Measurements from ENCODE around the gene METTL6.

Gene METTL6

DNA sequence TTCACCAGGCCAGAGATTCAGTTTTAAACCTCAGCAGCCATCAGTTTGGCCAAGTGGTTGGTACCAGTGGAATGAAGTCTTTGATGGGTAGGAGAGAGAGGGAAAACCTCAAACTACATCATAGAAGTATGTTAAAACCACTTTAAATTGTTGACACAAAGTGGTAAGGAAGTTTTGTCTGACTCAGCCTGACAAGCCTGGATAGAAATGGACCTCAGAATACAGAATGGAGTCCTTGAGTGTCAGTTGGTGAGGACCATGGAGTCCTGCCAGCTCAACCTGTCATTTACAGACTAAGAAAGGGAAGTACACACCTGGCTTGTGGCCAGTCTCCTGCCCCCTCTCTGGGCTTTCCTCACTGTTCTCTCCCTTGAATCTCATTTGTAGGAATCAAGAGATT is 12.1 kb upstream of the METTL6 start:
- H4K91ac ChIP-seq (ENCODE audit: low read depth, low read length), result no peak overlapping the region
- no peak overlapping the region for H3K14ac ChIP-seq (ENCODE audit: low read length)
- H3K23ac ChIP-seq (ENCODE audit: low read length), result no peak overlapping the region
- no peak overlapping the region for H2BK120ac ChIP-seq (ENCODE audit: insufficient read depth, low read length, poor library complexity)
- no peak for DNase-seq
- H3K4ac ChIP-seq (ENCODE audit: low read depth, low read length), result no peak overlapping the region
- no peak overlapping the region for H3K4me3 ChIP-seq (ENCODE audit: low read depth, low read length)
- H4K8ac ChIP-seq (ENCODE audit: low read depth, low read length), result no peak overlapping the region
- no peak overlapping the region for H3K18ac ChIP-seq (ENCODE audit: low read length)
- no peaks in the 10 kb centered on the region for H3K27me3 ChIP-seq (ENCODE audit: insufficient read depth, low read length)
- H3K79me1 ChIP-seq (ENCODE audit: low read length), result no peaks in the 10 kb centered on the region
- H2BK12ac ChIP-seq (ENCODE audit: low read length), result no peak overlapping the region
- H3K27ac ChIP-seq (ENCODE audit: low read depth, low read length), result no peak overlapping the region
- no peak overlapping the region for H2AK5ac ChIP-seq (ENCODE audit: low read length)
- H2BK5ac ChIP-seq (ENCODE audit: low read depth, low read length, poor library complexity), result no peak overlapping the region
- no peaks in the 10 kb centered on the region for H3K9me3 ChIP-seq (ENCODE audit: insufficient read depth, low read depth, low read length)
- H2AFZ ChIP-seq (ENCODE audit: insufficient read depth, low read length, poor library complexity), result no peak overlapping the region
- H3K4me1 ChIP-seq (ENCODE audit: control insufficient read depth in 1 of 2, insufficient read depth in 2 of 2, low read length in 2 of 2), result no peaks in the 10 kb centered on the region
- no peaks in the 10 kb centered on the region for H3K79me2 ChIP-seq (ENCODE audit: control insufficient read depth, insufficient read depth, low read length, poor library complexity)
- H3K4me2 ChIP-seq (ENCODE audit: low read length), result no peak overlapping the region
- H3K36me3 ChIP-seq (ENCODE audit: control insufficient read depth in 1 of 2, insufficient read depth in 2 of 2, low read length in 2 of 2), result peaks cover 19 to 47% of the 10 kb centered on the region in 2 experiments
- no peak overlapping the region for H3K9ac ChIP-seq (ENCODE audit: low read length)
- no peak overlapping the region for H4K12ac ChIP-seq (ENCODE audit: low read depth, low read length)

DNA sequence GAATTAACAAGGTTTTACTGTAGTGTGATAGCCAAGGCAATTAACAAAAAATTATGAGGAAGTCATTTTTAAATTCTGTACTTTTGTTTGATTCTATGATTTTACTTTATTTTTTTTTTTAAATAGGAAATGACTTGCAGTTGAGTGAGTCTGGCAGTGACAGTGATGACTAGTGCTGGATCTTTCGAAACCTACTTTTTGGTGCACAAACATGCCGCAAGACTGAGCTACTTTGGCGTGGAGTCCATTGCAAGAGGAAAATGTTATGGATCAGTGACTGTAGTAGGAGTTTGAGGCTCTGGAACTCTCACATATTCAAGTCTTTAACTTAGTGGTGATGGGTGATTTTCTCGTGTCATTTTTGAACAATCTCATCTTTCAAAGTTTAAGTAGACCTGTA is 11.6 kb upstream of the METTL6 start:
- Histone ChIP-seq H4K12ac (ENCODE audit: low read depth, low read length) (no peak overlapping the region), H3K9ac (ENCODE audit: low read length) (no peak overlapping the region)
- WGBS (ENCODE audit: extremely low coverage, insufficient coverage, insufficient read length), result no CpG with 5 or more reads among the region's 4 CpGs

DNA sequence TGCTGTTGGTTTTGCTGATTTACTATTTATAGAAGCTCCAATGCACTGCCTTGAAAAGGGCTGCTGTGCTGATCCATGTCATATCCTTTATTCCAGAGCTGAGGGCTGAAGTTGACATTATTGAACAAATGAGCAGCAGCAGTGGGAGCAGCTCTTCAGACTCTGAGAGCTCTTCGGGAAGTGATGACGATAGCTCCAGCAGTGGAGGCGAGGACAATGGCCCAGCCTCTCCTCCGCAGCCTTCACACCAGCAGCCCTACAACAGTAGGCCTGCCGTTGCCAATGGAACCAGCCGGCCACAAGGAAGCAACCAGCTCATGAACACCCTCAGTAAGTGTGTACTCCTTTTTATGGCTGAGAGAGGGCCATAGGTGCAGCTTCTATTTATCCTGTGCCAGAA is 8.9 kb upstream of the METTL6 start:
- no peak for DNase-seq
- no CpG with 5 or more reads among the region's 6 CpGs for WGBS (ENCODE audit: extremely low coverage, insufficient coverage, insufficient read length)
- Histone ChIP-seq H3K9ac (ENCODE audit: low read length) (no peak overlapping the region), H3K79me2 (ENCODE audit: control insufficient read depth, insufficient read depth, low read length, poor library complexity) (no peaks in the 10 kb centered on the region), H2AK5ac (ENCODE audit: low read length) (no peak overlapping the region), H2BK12ac (ENCODE audit: low read length) (no peak overlapping the region), H3K36me3 (ENCODE audit: control insufficient read depth in 1 of 2, insufficient read depth in 2 of 2, low read length in 2 of 2) (peaks cover 24 to 52% of the 10 kb centered on the region in 2 experiments), H2BK120ac (ENCODE audit: insufficient read depth, low read length, poor library complexity) (no peak overlapping the region), H3K4me1 (ENCODE audit: control insufficient read depth in 1 of 2, insufficient read depth in 2 of 2, low read length in 2 of 2) (no peaks in the 10 kb centered on the region), H3K23ac (ENCODE audit: low read length) (no peak overlapping the region), H4K12ac (ENCODE audit: low read depth, low read length) (no peak overlapping the region), H3K4ac (ENCODE audit: low read depth, low read length) (no peak overlapping the region), H3K4me2 (ENCODE audit: low read length) (no peak overlapping the region), H3K4me3 (ENCODE audit: low read depth, low read length) (no peak overlapping the region), H2AFZ (ENCODE audit: insufficient read depth, low read length, poor library complexity) (no peak overlapping the region), H4K91ac (ENCODE audit: low read depth, low read length) (no peak overlapping the region), H3K27ac (ENCODE audit: low read depth, low read length) (no peak overlapping the region), H3K79me1 (ENCODE audit: low read length) (no peaks in the 10 kb centered on the region), H3K27me3 (ENCODE audit: insufficient read depth, low read length) (no peaks in the 10 kb centered on the region), H3K9me3 (ENCODE audit: insufficient read depth, low read depth, low read length) (no peaks in the 10 kb centered on the region), H3K18ac (ENCODE audit: low read length) (no peak overlapping the region), H3K14ac (ENCODE audit: low read length) (no peak overlapping the region), H2BK5ac (ENCODE audit: low read depth, low read length, poor library complexity) (no peak overlapping the region), H4K8ac (ENCODE audit: low read depth, low read length) (no peak overlapping the region)

More for the DNA sequence above, 11.6 kb upstream of the METTL6 start:
- H3K14ac ChIP-seq (ENCODE audit: low read length), result no peak overlapping the region
- H2AK5ac ChIP-seq (ENCODE audit: low read length), result no peak overlapping the region
- no peaks in the 10 kb centered on the region for H3K79me1 ChIP-seq (ENCODE audit: low read length)
- H3K18ac ChIP-seq (ENCODE audit: low read length), result no peak overlapping the region
- H2BK120ac ChIP-seq (ENCODE audit: insufficient read depth, low read length, poor library complexity), result no peak overlapping the region
- no peak overlapping the region for H3K4me2 ChIP-seq (ENCODE audit: low read length)
- no peaks in the 10 kb centered on the region for H3K9me3 ChIP-seq (ENCODE audit: insufficient read depth, low read depth, low read length)
- H3K27ac ChIP-seq (ENCODE audit: low read depth, low read length), result no peak overlapping the region
- no peaks in the 10 kb centered on the region for H3K27me3 ChIP-seq (ENCODE audit: insufficient read depth, low read length)
- no peak overlapping the region for H2AFZ ChIP-seq (ENCODE audit: insufficient read depth, low read length, poor library complexity)
- no peaks in the 10 kb centered on the region for H3K4me1 ChIP-seq (ENCODE audit: control insufficient read depth in 1 of 2, insufficient read depth in 2 of 2, low read length in 2 of 2)
- H2BK5ac ChIP-seq (ENCODE audit: low read depth, low read length, poor library complexity), result no peak overlapping the region
- H3K23ac ChIP-seq (ENCODE audit: low read length), result no peak overlapping the region
- H3K4ac ChIP-seq (ENCODE audit: low read depth, low read length), result no peak overlapping the region
- H4K8ac ChIP-seq (ENCODE audit: low read depth, low read length), result no peak overlapping the region
- peaks cover 23 to 51% of the 10 kb centered on the region in 2 experiments for H3K36me3 ChIP-seq (ENCODE audit: control insufficient read depth in 1 of 2, insufficient read depth in 2 of 2, low read length in 2 of 2)
- no peak overlapping the region for H2BK12ac ChIP-seq (ENCODE audit: low read length)
- no peak overlapping the region for H3K4me3 ChIP-seq (ENCODE audit: low read depth, low read length)
- DNase-seq, result no peak
- no peaks in the 10 kb centered on the region for H3K79me2 ChIP-seq (ENCODE audit: control insufficient read depth, insufficient read depth, low read length, poor library complexity)
- H4K91ac ChIP-seq (ENCODE audit: low read depth, low read length), result no peak overlapping the region

DNA sequence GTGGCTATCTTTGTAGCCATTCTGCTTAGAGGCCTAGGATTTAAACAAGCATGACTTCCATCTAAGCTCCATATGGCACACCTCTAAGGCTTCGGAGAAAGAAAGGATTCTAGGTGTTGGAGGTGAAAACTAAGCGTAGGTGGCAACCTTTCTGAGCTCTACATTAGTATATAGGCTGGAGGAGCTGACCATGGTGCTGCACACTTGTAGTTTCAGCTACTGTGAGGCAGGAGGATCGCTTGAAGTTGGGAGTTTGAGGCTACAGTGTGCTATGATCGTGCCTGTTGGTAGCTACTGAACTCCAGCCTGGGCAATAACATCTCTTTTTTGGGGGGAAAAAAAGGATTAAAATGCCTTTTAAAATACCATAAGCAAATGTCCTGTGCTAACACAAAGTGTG is 7.4 kb upstream of the METTL6 start:
- Histone ChIP-seq H3K14ac (ENCODE audit: low read length) (no peak overlapping the region), H3K23ac (ENCODE audit: low read length) (no peak overlapping the region), H2AK5ac (ENCODE audit: low read length) (no peak overlapping the region), H4K8ac (ENCODE audit: low read depth, low read length) (no peak overlapping the region), H3K4ac (ENCODE audit: low read depth, low read length) (no peak overlapping the region), H3K79me2 (ENCODE audit: control insufficient read depth, insufficient read depth, low read length, poor library complexity) (no peaks in the 10 kb centered on the region), H3K27me3 (ENCODE audit: insufficient read depth, low read length) (no peaks in the 10 kb centered on the region), H2BK5ac (ENCODE audit: low read depth, low read length, poor library complexity) (no peak overlapping the region), H3K9ac (ENCODE audit: low read length) (no peak overlapping the region), H2BK120ac (ENCODE audit: insufficient read depth, low read length, poor library complexity) (no peak overlapping the region), H2BK12ac (ENCODE audit: low read length) (no peak overlapping the region), H3K27ac (ENCODE audit: low read depth, low read length) (no peak overlapping the region), H3K9me3 (ENCODE audit: insufficient read depth, low read depth, low read length) (no peaks in the 10 kb centered on the region), H2AFZ (ENCODE audit: insufficient read depth, low read length, poor library complexity) (no peak overlapping the region), H3K36me3 (ENCODE audit: control insufficient read depth in 1 of 2, insufficient read depth in 2 of 2, low read length in 2 of 2) (peaks cover 24 to 48% of the 10 kb centered on the region in 2 experiments), H3K79me1 (ENCODE audit: low read length) (no peaks in the 10 kb centered on the region), H3K4me3 (ENCODE audit: low read depth, low read length) (no peak overlapping the region), H3K4me2 (ENCODE audit: low read length) (no peak overlapping the region), H4K91ac (ENCODE audit: low read depth, low read length) (no peak overlapping the region), H3K4me1 (ENCODE audit: control insufficient read depth in 1 of 2, insufficient read depth in 2 of 2, low read length in 2 of 2) (no peaks in the 10 kb centered on the region), H4K12ac (ENCODE audit: low read depth, low read length) (no peak overlapping the region), H3K18ac (ENCODE audit: low read length) (no peak overlapping the region)
- no peak for DNase-seq
- no CpG with 5 or more reads among the region's 4 CpGs for WGBS (ENCODE audit: extremely low coverage, insufficient coverage, insufficient read length)

Measured in trophoblast cell (in vitro differentiated cells and primary cell).